Measurements from ENCODE around the gene TBC1D12. TPM values are rescaled to one million over a fixed set of nuclear protein-coding genes. Genes with fewer than 3 reads are reported as not detected.

TBC1D12 gene
- total RNA-seq, 1 experiment from 2014 or later: 1.6 TPM

GRCh38 chr10:94493463-94493862 lies 91.1 kb downstream of the TBC1D12 start:
- BruUV-seq (replicated peaks): no TSS peak
- POLR2A ChIA-PET (ENCODE audit: low non-redundant PET): no interaction called here
- intact Hi-C loops (cut with micrococcal nuclease; ENCODE audit: unreplicated experiment): no loop called here
- Histone ChIP-seq H3K4me1 (ENCODE audit: insufficient read depth, low read length, poor library complexity, severe bottlenecking) (no peaks in the 10 kb centered on the region), H3K4me3 (ENCODE audit: low read depth, low read length, poor library complexity, severe bottlenecking) (no peak overlapping the region), H3K27ac (ENCODE audit: low read depth, low read length, poor library complexity, severe bottlenecking) (no peak overlapping the region), H3K27me3 (replicated peaks; ENCODE audit: insufficient read depth, low read depth, low read length, poor library complexity) (no peaks in the 10 kb centered on the region), H3K36me3 (ENCODE audit: insufficient read depth, low read length, poor library complexity, severe bottlenecking) (no peaks in the 10 kb centered on the region), H3K9me3 (ENCODE audit: low read depth, low read length, poor library complexity, severe bottlenecking) (no peaks in the 10 kb centered on the region)
- no peak for DNase-seq (ENCODE audit: low spot score)
- CTCF ChIA-PET: no interaction called here
- TF ChIP-seq EZH2 (IDR thresholded peaks at IDR 0.05; ENCODE audit: borderline replicate concordance, low read depth, low read length, poor library complexity, severe bottlenecking) (no peak), CTCF (conservative IDR thresholded peaks at IDR 0.05; ENCODE audit: low read depth, low read length) (no peak)

GRCh38 chr10:94496010-94496409 lies 93.7 kb downstream of the TBC1D12 start:
- no TSS peak for BruUV-seq (replicated peaks)
- DNase-seq (ENCODE audit: low spot score): no peak
- POLR2A ChIA-PET (ENCODE audit: low non-redundant PET): no interaction called here

GRCh38 chr10:94496646-94497045 lies 94.3 kb downstream of the TBC1D12 start:
- CTCF ChIA-PET: no interaction called here
- POLR2A ChIA-PET (ENCODE audit: low non-redundant PET): no interaction called here
- BruUV-seq (replicated peaks): no TSS peak
- H3K4me3 ChIP-seq (ENCODE audit: low read depth, low read length, poor library complexity, severe bottlenecking): no peak overlapping the region
- no peak for TF ChIP-seq CTCF (conservative IDR thresholded peaks at IDR 0.05; ENCODE audit: low read depth, low read length)
- TF ChIP-seq EZH2 (IDR thresholded peaks at IDR 0.05; ENCODE audit: borderline replicate concordance, low read depth, low read length, poor library complexity, severe bottlenecking): no peak
- no peaks in the 10 kb centered on the region for H3K4me1 ChIP-seq (ENCODE audit: insufficient read depth, low read length, poor library complexity, severe bottlenecking)
- no peaks in the 10 kb centered on the region for H3K27me3 ChIP-seq (replicated peaks; ENCODE audit: insufficient read depth, low read depth, low read length, poor library complexity)
- no peaks in the 10 kb centered on the region for H3K9me3 ChIP-seq (ENCODE audit: low read depth, low read length, poor library complexity, severe bottlenecking)
- intact Hi-C loops (cut with micrococcal nuclease; ENCODE audit: unreplicated experiment): no loop called here
- H3K36me3 ChIP-seq (ENCODE audit: insufficient read depth, low read length, poor library complexity, severe bottlenecking): no peaks in the 10 kb centered on the region
- H3K27ac ChIP-seq (ENCODE audit: low read depth, low read length, poor library complexity, severe bottlenecking): no peak overlapping the region
- DNase-seq (ENCODE audit: low spot score): no peak

More at GRCh38 chr10:94496010-94496409, 93.7 kb downstream of the TBC1D12 start:
- Histone ChIP-seq H3K9me3 (ENCODE audit: low read depth, low read length, poor library complexity, severe bottlenecking) (no peaks in the 10 kb centered on the region), H3K27me3 (replicated peaks; ENCODE audit: insufficient read depth, low read depth, low read length, poor library complexity) (no peaks in the 10 kb centered on the region), H3K4me3 (ENCODE audit: low read depth, low read length, poor library complexity, severe bottlenecking) (no peak overlapping the region), H3K27ac (ENCODE audit: low read depth, low read length, poor library complexity, severe bottlenecking) (no peak overlapping the region), H3K4me1 (ENCODE audit: insufficient read depth, low read length, poor library complexity, severe bottlenecking) (no peaks in the 10 kb centered on the region), H3K36me3 (ENCODE audit: insufficient read depth, low read length, poor library complexity, severe bottlenecking) (no peaks in the 10 kb centered on the region)
- TF ChIP-seq CTCF (conservative IDR thresholded peaks at IDR 0.05; ENCODE audit: low read depth, low read length) (no peak), EZH2 (IDR thresholded peaks at IDR 0.05; ENCODE audit: borderline replicate concordance, low read depth, low read length, poor library complexity, severe bottlenecking) (no peak)
- intact Hi-C loops (cut with micrococcal nuclease; ENCODE audit: unreplicated experiment): no loop called here
- CTCF ChIA-PET: no interaction called here

Measured in A673 (cell line).